ENCODE measurements around the gene FIGNL1.

FIGNL1 gene

DNA sequence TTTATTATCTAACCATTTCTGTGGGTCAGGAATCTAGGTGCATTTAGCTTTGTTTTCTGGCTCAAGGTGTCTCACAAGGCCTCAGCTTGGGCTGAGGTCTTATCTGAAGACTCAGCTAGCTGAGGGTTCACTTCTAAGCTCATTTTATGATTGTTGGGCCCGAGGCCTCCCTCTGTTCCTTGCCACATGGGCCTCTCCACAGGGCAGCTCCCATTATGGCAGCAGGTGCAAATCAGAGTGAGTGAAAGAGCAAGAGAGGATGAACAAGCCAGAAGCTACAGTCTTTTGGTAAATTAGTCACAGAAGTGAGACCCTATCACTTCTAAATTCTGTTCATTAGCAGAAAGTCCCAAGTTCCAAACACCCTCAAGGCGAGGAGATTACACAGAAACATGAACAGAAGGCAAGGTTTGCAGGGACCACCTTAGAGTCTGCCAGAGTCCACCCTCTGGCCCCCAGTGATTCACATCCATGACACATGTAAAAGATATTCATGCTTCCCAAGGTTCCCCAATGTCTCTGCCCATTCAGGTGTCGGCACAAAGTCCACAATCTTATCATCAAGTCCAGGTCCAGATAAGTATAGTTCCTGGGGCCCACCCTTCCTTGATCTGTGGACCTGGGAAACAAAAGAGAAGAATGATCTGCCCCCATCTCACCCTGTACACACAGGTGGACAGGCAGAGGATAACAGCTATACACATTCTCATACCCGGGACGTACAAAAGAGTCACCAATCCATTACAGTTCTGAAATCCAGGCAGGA is 23.7 kb downstream of the FIGNL1 start:
- FAIRE-seq: no peak

DNA sequence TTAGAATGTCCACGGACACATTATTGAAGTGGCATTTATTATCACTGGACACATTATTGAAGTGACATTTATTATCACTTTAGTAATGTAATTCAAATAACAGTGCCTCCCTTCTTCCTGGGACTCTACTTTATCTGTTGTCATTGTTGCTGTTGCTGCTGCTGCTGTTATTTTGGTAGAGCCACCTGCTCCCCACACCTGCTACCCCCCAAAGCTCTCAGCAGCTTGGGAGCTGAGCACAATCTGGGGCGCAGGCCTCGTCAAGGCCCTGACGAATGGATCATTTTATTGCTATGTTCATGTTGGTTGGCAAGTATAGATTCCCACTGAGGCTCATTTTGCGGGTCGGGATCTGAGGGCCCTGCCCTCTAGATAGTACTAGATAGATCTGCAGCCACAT is 24.8 kb downstream of the FIGNL1 start:
- FAIRE-seq: no peak

DNA sequence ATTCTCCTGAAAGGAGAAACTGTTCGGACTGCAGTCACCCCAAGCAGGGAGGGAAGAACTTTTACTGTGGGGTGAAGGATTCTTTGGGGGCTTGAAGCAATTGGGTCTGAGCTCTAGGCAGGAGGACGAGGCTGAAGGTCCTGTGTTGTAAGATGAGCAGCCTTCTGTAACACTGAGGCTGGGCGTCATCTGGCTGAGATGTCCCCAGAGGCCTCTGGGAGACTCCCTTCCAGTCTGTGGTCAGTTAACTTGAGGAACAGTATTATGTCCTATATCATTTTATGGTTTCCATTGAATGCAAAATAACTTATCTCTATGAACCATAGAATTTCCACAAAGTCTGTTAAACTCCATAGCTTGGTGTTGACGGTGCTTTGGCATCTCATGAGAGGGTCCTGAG is 26.3 kb downstream of the FIGNL1 start:
- FAIRE-seq: no peak

DNA sequence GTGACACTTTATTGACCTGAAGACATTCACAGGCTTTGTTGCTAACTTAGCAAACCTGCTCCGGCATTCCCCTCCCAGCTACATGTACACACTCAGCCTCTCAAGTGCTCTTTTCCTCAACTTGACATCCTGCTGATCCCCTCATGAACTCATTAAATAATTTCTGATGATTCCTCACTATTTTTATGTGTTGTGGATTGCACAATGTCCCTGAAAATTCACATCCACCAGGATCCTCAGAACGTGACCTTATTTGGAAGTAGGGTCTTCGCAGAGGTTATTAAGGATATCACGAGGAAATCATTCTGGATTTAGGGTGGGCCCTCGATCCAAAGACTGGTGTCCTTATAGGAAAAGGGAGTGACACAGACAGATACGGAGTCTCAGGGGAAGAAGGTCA is 27.3 kb downstream of the FIGNL1 start:
- FAIRE-seq: no peak

DNA sequence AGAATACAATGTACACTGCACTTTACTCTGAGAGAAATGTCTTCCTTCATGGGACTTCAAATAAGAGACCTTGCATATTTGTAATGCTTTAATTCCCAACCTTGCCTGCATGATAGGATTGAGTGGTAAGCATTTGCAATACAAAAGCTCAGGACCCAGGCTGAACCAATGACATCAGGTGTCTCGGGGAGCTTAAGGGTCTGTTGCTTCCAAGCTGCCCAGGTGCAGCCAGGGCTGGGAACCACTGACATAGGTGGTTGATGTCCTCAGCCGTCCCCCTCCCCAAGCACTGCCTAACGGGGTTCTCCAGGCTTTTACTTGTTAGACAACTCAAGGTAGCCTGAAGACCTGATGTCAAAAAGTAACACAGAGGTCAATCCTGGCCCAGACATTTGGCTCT is 29.1 kb downstream of the FIGNL1 start:
- FAIRE-seq: no peak

DNA sequence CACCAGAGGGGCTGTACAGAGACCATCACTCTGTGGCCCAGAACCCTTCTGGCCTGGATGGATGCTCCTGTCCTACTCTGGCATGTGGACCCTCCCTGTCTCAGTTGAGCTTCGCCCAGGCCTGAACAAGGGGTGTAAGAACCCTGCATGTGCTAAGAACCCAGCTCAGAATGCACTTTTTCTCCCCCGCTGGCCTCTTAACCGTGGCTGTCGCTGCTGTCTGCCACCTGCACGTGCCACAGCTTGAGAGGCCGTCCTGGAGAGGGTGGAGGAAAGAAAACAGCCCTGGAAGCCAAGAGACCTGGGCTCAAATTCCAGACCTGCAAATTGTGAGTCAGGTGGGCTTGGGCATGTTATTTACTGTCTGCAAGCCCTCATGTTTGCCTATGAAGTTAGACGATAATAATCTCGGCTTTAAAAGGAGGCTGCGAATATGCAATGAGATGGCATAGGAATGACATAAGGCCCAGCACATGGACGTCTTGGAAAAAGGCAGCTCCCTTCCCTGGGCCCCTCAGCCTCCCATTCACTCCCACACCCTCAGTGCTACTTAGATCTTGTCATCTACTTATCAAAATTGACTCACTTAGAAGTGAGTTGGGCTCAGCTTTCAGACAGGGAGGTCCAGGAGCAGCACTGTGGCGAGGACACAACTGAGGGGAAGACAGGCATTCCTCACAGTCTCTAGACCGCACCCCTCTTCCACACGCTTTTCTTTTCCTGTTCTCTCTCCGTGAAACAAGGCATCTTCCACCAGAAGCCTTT is 31.4 kb downstream of the FIGNL1 start:
- no peak for FAIRE-seq

DNA sequence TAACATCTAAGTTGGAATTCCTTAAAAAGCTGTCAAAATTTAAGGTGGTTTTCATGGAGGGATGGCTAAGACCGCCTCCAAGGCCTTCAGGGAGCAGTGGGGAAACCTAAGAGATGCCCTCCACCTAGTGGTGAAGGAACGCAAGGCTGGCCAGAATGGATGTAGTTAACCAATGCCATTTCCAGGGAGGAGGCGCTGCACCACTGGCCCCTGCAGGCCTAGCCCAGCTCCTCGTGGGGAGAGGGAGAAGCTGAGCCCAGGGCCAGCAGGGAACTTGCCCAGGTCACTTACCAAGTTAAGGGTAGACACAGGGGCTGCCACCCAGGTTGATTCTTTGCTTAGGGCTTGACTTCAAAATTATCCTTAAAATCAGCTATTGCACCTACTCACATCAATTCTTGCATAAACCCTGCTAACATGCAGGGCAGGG is 32.0 kb downstream of the FIGNL1 start:
- peak; percentile 18 for FAIRE-seq

DNA sequence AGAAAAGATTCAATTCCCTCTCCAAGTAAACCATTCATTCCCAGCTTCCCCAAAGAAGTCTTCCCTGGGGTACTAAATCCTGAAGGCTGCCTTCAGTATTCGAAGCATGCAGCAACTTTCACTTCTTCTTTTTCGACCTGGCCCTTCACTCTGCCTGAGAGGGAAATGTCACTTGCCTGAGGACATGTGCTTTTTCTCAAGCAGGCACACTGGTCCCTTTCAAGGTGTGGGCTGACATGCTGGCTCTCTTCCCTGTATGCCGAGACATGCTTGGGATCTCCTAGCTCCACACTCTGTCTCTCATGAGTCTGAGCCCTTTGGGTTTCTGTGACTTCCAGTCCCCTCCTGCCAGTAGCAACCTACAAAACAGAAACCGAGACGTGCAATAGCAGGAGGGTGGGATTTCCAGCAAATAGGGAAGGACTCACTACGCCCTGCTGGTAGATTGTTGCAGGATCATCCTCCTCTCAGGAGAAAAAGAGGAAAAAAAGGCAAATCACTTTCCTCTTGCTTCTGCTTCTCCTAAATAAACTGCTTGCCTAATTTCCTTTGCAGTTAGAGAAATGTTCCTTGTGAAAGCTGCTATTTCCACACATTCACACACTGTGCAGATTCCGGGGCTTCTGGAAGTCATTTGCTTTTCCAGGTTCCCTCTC is 33.5 kb downstream of the FIGNL1 start:
- FAIRE-seq: no peak

DNA sequence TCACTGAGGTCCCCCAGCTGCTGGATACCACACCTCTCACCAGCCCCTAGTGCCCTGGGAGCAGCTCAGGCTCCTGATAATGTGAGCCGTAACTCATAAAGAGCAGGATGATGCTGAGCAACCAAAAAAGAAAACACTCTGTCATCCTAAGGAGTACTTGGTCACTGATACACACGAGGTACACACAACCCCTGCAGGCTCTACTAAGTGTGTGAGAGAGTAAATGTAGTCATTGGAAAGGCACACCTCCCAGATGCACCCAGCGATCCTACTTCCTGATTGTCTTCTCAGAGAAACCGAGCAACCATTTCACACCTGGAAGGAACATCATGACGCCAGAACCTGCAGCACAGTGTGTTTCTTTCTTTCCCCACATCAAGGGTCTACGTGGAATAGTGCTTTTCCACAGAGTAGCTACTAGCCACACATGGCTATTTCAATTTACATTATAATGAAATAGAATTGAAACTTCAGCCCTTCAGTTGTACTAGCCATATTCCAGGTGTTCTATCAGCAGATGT is 34.2 kb downstream of the FIGNL1 start:
- no peak for FAIRE-seq

DNA sequence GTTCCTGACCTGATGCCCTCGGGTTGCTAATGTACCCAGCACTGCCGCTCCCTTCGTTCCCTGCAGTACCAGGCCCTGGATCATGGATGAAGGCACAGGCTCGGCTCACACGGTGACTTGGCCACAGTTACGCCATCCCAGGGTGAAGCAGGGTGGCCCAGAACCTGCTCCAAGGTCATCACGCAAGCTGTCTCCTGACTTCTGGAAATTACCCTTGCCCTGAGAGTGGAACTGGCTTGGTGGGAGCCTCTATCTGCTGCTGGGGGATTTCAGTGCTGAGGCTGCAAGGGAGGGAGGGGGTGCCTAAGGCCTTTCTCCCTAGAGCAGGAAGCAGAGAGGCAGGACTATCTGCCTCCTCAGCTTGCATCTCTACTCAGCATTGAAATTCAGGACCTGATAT is 36.6 kb downstream of the FIGNL1 start:
- FAIRE-seq: no peak

DNA sequence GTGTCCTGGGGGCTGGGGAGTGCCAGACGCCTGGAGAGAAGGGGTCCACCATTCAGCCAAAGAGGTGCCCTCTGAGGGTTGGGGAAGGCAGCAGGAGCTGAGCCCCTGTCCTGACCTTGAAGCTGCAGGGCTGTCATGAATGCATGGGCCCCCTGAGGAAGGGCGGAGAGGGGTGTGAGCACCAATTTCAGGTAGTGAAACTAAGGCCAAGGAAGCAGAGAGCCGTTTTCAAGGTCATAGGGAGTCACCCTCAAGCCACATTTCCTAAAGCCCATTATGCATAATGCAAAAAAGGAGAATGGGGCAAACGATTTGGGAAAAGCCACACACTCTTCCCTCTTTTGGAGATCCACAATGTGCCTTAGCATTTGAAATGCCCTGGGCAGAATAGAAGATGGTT is 37.2 kb downstream of the FIGNL1 start:
- no peak for FAIRE-seq

DNA sequence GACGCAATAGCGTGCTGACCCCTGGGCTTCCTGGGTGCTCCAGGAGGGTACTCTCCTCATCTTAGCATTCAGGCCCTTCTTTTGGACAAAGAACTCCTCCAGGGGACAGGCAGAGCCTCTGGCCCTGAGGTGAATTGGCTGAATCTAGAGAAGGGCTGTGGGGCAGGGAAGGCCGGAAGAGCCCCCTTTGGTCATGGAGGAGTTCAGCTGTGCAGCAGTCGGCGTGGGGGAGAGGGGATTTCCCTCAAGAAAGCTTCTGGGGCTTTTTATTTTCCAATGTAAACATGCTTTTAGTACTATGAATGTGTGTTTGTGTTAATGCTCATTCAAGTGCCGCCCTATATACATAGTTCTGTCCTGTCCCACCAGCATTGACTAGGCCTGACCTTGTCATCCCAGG is 38.8 kb downstream of the FIGNL1 start:
- no peak for FAIRE-seq

DNA sequence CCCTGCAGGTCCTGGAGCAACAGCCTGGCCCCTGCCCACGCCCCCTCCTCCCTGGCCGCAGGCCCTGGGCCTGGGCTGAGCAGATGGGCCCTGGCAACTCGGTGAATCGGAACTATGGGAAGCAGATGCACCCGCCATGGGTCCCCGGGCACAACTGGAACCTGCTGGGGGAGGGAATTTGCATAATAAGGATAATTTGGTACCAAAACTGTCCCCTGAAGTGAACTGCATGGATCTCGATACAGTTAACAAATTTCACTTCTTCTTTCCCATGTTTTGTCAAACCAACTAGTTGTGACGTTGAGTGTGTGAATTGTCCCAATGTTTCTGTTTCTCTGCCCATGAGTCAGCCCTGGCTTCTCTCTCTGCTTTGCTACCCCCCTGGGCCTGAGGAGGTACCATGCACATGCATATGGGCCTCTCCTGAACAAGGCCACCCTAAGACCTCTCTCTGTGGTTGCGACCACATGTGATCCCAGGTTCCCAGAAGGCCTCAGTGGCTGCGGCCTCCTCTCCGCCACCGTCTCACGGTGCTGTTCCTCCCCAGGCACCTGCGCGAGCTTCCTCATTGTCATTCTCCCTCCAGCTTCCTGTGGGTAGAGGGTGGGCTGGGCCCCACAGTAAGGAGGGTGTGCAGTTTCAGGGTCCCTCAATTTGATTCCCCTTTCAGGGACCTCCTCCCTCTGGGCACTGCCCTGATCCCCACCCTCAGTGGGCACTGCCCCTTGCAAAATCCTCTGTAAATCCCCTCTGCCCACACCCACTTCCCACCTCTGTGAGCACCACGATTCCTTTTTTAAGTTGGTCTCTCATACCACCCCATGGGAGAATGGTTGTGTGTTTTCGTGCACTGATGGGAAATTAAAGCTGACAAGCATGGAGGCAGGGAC is 40.0 kb downstream of the FIGNL1 start:
- FAIRE-seq: no peak

DNA sequence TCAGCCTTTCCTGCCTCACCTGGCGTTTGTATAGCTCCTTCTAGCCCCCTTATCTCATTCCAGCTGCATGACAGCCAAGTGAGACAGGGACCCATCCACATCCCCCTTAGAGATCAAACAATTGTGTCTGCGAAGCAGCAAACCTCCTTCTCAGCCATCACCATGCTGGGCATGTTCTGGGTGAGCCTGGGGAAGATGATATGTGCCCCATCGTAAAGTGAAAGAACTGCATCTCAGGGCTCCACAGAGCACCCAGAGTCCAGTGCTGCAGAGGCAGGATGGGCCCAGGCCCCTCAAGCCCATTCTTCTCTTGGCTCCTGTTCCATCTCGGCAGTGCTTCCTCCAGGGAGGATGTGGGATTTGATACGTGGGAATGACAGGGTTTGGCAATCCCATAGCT is 43.2 kb downstream of the FIGNL1 start:
- FAIRE-seq: no peak

DNA sequence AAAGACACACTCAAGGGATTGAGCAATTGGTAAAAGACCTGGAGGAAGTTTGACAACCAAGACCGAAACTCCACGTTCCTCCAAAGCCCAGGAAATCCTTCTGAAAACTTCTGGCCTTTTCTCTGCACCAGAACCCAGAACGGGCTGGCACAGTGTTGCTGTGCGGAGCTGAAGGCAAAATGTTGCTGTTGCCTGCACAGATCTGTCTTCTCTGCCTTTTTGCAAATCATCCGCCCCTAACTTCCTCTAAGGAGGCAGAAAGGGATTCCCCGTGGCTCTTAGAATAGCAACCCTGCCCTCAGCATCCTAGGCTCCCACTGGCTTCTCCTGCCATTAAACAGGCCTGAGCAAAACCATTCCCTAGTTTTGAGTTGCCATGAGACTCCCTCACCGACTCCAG is 44.9 kb downstream of the FIGNL1 start:
- FAIRE-seq: no peak

DNA sequence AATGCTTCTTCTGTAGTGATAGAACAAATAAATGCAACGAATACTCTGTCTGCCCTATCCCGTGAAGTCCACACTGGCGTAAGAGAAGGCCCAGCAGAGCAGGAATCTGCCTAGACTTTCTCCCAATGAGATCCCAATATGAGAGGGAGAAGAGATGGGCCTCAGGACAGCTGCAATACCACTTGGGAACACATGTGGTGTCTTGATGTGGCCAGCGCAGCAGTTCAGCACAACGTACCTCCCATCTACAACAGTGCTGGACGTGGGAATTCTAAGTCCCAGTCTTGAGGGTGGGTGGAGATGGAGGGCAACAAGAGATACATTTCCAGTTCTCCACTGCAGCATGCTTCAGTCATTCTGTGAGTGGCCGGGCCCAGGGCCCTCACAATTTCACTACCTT is 45.8 kb downstream of the FIGNL1 start:
- FAIRE-seq: no peak

DNA sequence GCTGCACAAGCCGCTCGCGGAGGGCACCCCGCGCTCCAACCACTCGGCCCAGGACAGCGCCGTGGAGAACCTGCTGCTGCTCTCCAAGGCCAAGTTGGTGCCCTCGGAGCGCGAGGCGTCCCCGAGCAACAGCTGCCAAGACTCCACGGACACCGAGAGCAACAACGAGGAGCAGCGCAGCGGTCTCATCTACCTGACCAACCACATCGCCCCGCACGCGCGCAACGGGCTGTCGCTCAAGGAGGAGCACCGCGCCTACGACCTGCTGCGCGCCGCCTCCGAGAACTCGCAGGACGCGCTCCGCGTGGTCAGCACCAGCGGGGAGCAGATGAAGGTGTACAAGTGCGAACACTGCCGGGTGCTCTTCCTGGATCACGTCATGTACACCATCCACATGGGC is 50.0 kb downstream of the FIGNL1 start:
- FAIRE-seq: no peak

DNA sequence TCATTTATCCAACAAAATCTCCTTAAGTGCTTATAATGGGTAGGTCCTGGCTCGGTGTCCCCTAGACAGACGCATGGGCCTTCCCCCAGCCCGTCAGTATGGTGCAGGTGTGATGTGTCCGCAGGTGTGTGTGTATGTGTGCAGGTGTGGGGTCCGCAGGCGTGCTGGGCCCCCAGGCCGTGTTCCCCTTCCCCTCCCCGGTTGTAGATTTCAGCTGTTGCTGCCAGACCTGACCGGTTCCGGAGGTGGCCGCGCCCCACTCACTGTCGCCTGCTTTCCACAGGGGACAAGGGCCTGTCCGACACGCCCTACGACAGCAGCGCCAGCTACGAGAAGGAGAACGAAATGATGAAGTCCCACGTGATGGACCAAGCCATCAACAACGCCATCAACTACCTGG is 50.5 kb downstream of the FIGNL1 start:
- no peak for FAIRE-seq

DNA sequence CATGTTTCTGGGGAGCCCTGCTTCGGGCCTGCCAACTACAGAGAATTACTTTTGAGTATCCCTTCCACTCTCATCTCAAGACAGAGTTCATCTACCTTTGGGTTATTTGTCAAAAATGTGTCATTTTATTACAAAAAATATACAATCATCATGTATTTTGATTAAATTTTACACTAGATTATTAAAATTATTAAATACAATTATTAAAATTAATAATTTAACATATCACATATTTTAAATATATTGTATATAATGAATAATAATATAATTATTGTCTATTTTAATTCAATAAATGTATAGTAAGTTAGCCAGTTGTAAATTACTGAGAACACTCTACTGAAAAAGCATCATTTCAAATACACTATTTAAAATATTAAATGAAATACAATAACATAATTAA is 50.9 kb downstream of the FIGNL1 start:
- FAIRE-seq: peak; percentile 93

DNA sequence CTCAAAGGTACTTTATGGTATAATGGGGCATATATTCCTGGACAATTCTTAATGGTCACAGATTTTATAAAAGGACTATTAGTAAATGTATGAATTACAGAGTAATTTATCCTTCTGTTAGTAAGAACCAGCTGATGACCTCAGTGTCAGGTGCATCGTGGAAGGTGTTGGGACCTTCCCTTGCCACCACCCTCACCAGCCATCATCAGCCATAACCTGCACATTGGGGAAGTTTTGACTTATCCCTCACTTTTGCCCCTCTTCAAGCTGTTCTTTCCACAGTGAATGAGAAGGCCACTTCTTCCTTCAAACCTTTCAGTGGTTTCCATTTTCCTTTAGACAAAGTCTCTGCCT is 52.2 kb downstream of the FIGNL1 start:
- FAIRE-seq: no peak

DNA sequence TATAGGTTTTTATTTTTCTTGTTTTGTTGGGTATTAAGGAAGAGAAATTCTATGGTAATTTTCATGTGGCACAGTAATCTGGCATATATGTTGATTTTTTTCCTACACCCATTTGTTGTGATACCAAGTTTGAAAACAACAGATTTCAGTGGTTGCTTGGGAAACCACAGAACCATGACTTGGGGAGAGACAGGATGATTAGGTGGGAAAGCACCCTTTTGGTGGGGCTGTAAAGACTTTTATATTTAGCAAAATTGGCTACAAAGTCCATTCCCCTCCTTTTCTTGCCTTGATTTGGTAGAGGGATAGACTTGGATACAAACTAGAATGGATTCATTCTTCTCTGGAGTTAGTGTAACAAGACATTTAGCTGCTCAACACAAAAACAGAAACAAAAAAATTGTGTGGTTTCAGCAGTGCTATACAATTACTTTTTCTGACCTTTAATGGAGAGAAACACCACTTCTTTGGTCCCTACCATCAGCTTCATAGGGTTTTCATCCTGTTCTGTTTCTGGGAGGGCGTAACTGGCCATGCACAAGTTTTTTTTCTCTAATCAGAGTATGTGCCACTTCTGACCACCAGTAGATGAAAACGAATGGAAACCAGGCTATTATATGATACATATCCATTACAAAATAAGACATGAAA is 52.7 kb downstream of the FIGNL1 start:
- no peak for FAIRE-seq

DNA sequence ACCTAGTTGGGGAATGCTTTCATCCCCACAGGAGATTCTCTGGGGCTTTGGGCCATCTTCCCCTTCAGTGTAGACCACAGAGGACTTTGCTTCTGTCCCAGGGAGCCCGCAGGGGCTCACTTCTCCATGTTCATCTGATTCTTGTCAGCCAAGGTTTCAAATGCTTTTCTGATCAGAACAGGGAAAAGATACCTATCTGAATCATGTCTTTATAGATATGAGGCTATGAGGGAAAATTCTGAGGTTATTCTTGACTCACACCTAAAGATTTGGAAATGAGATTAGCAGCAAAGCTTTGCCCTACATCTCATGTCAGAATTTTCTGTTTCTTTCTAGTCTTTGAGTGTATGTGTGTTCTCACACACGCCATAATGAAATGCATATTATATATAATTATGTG is 53.3 kb downstream of the FIGNL1 start:
- no peak for FAIRE-seq
